BLaER1 treated with 17β-estradiol and CSF1 and Interleukin-3, amounts not matched to agents 10 nM and 100 nM (cell line): ENCODE results near the gene RETREG2.

ENCODE experiments used
- H3K27ac ChIP-seq, 11 experiments: shearing (Covaris generic); formaldehyde crosslinking; 2 replicates each; pipeline ENCODE4 v1.8.1; 2022
- H3K27me3 ChIP-seq, 11 experiments: shearing (Covaris generic); formaldehyde crosslinking; 2 replicates each; pipeline ENCODE4 v1.8.1; 2022
- H3K36me3 ChIP-seq, 11 experiments: shearing (Covaris generic); formaldehyde crosslinking; 2 replicates each; pipeline ENCODE4 v1.8.1; 2022
- H3K4me1 ChIP-seq, 10 experiments: shearing (Covaris generic); formaldehyde crosslinking; 2 replicates each; pipeline ENCODE4 v1.8.1; 2022
- H3K4me2 ChIP-seq, 11 experiments: shearing (Covaris generic); formaldehyde crosslinking; 2 replicates each; pipeline ENCODE4 v1.8.1; 2022
- H3K4me3 ChIP-seq, 10 experiments: shearing (Covaris generic); formaldehyde crosslinking; 2 replicates each; pipeline ENCODE4 v1.8.1; 2022
- H3K9ac ChIP-seq, 11 experiments: shearing (Covaris generic); formaldehyde crosslinking; 2 replicates each; pipeline ENCODE4 v1.8.1; 2022
- H3K9me3 ChIP-seq, 11 experiments: shearing (Covaris generic); formaldehyde crosslinking; replicated peaks in 1 of 11; 2 replicates each; pipeline ENCODE4 v1.8.1; 2022
- H4K20me1 ChIP-seq, 11 experiments: shearing (Covaris generic); formaldehyde crosslinking; 2 replicates each; pipeline ENCODE4 v1.8.1; 2022
- Cebpa-rat ChIP-seq, 11 experiments: shearing (Covaris generic); IDR thresholded peaks; 2 replicates each; pipeline ENCODE4 v1.8.1; 2022

RETREG2 gene

DNA sequence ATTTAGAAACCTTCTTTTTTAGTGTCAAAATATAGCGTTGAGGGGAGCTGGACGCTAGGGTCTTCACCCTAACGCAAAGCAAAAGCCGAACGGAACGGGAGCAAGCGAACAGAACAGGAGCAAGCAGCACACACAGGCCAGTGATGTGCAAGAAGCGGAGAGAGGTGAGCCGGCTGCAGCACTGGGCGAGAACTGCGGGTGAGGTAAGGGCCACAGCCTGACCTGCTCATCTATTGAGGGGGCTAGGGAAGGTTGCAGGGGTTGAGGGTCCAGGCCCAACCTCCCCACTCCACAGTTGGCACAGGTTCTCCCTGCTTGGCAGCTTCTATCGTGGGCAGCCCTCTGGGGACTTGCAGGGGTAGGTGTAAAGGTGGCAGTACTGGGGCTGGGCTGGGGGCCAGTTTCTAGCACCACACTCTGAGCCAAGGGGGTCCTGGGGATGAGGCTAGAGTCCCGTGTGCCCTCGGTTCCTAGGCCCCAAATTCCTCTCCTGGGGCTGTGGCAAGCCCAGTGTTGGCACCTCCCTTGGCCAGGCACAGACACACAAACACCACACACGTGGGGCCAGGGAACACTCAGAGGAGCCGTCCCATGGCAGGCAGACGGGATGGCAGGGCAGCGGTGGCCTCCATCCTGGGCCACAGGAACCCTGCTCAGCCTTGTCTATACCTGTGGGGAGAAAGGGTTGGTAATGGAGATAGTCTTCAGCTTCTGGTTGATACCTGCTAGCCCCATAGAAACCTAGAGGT lies 41.9 kb downstream of the RETREG2 start:
- H3K27me3 ChIP-seq, result no peaks in the 10 kb centered on the region
- TF ChIP-seq Cebpa-rat (IDR thresholded peaks at IDR 0.05), result no peak
- H3K4me3 ChIP-seq, result peak overlapping the region in 3 of 10 experiments; percentile 56 to 65 (median 61); a peak in 4 of 20 replicates
- peak overlapping the region; percentile 87 to 100 (median 98) for H3K4me2 ChIP-seq
- H3K36me3 ChIP-seq, result peaks cover 53 to 74% (median 60%) of the 10 kb centered on the region in 11 experiments
- H4K20me1 ChIP-seq, result peaks cover 5 to 69% (median 34%) of the 10 kb centered on the region in 11 experiments; a peak in 17 of 22 replicates
- no peaks in the 10 kb centered on the region for H3K9me3 ChIP-seq
- H3K27ac ChIP-seq, result peak overlapping the region in 2 of 11 experiments; percentile 69 to 85; a peak in 2 of 22 replicates
- peak overlapping the region in 9 of 11 experiments; percentile 42 to 89 (median 75); a peak in 14 of 22 replicates for H3K9ac ChIP-seq
- peaks cover 43 to 68% (median 56%) of the 10 kb centered on the region in 10 experiments for H3K4me1 ChIP-seq

DNA sequence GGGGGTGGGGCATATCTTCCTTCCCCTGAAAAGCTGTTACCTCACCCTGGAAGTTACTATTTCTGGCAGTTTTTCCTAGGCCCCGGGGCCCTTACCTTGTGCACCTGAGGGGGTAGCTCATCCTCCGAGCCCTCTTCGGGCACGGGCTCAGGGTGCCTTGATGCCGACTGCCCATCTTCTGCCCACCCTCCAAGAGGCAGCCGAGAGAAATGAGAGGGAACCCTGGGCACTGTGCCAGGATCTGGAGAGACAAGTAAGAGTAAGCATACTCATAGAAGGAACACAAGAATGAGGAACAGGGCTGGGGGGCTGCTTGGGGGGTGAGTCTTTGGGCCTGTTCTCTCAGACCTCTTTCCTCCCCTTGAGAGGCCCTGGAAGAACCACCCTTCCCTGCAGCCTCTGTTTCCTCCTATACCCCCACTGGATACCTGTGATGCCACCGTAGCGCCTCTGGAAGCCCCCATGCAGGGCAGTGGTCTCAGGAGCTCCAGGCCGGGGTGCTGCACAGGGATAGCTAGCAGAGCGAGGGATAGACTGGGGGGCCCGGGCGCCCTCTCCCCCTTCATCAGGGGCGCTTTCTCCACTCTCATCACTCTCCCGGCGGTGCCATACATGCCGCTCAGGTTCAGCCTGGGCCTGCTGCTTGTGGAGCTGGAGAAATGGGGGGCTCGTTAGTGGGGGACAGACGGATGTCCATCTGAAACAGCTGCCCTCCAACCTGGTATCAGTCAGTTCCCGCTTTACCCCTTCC lies 42.8 kb downstream of the RETREG2 start:
- H3K9me3 ChIP-seq, result no peaks in the 10 kb centered on the region

DNA sequence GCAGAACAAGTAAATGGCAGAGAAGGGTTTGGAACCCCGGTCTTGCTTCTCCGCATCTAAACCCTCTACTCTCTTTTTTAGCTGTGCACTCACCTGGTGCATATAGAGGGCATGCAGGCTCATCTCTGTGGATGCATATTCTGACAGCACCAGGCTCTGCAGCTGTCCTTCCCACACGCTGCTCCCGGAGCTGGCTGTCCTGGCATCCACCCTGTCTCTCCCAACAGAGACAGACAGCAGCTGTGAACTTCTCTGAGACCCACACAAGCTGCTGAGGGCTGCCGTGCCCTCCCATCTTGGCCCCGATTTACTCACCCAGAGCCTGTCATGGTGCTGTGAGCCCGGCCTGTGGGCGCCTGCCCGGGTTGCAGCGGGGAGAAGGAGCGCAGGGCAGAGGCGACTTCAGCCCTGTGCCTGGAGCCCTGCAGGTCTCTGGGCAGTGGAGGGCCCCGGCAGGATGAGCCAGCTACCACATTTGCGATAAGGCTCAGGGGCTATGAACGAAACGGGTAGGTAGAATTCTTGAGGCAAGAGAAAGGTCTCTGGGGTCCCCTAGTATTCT lies 44.0 kb downstream of the RETREG2 start:
- Histone ChIP-seq H4K20me1 (peaks cover 12 to 88% (median 46%) of the 10 kb centered on the region in 11 experiments; a peak in 16 of 22 replicates), H3K27ac (no peak overlapping the region), H3K9ac (peak overlapping the region in 1 of 11 experiments; percentile 47; a peak in 1 of 22 replicates), H3K4me1 (peaks cover 48 to 72% (median 64%) of the 10 kb centered on the region in 10 experiments), H3K9me3 (no peaks in the 10 kb centered on the region), H3K36me3 (peaks cover 57 to 77% (median 67%) of the 10 kb centered on the region in 11 experiments), H3K27me3 (no peaks in the 10 kb centered on the region), H3K4me3 (no peak overlapping the region), H3K4me2 (no peak overlapping the region)
- no peak for TF ChIP-seq Cebpa-rat (IDR thresholded peaks at IDR 0.05)

More for the DNA sequence above, 42.8 kb downstream of the RETREG2 start:
- peaks cover 55 to 71% (median 62%) of the 10 kb centered on the region in 11 experiments for H3K36me3 ChIP-seq
- H3K27ac ChIP-seq, result no peak overlapping the region
- peaks cover 12 to 78% (median 42%) of the 10 kb centered on the region in 11 experiments; a peak in 16 of 22 replicates for H4K20me1 ChIP-seq
- peaks cover 48 to 72% (median 64%) of the 10 kb centered on the region in 10 experiments for H3K4me1 ChIP-seq
- no peak for TF ChIP-seq Cebpa-rat (IDR thresholded peaks at IDR 0.05)
- no peaks in the 10 kb centered on the region for H3K27me3 ChIP-seq
- H3K4me2 ChIP-seq, result peak overlapping the region in 3 of 11 experiments; percentile 87 to 99 (median 98); a peak in 3 of 22 replicates
- peak overlapping the region in 1 of 11 experiments; percentile 8; a peak in 1 of 22 replicates for H3K9ac ChIP-seq
- H3K4me3 ChIP-seq, result no peak overlapping the region

DNA sequence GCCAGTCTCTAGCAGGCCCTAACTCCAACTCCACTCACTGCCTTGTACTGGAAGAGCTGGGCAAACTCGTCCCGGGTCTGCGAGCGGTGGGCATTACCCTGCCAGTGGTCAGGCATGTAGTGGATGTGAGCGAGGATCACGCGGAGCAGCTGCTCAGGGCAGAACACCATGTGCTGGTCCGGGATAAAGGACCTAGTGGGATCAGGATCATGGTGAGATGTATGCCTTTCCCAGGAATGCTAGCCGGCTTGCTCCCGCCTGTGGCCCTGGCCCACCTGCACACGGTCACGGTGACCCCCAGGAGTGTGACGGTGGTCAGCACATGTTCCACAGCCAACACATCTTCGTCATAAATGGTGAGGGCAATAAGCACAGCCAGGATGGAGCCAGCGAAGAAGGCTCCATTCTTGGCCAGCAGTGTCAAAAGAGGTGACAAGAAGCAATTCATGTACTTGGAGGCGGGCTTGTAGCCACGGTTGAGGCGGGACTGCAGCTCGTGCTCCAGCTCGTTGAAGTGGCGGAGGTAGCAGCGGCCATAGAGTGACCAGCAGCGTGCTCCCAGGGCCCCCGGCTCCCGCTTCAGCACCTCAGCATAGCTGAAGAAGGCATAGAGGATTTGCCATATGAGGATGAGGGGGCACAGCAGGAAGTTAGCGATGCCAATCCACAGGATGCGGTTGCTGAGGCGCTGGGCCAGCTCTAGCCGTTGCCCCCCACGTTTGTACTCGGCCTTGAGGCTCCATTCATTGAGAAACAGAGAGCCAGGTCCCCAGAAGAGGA lies 45.9 kb downstream of the RETREG2 start:
- H4K20me1 ChIP-seq, result peaks cover 25 to 93% (median 66%) of the 10 kb centered on the region in 11 experiments; a peak in 19 of 22 replicates
- H3K4me1 ChIP-seq, result peaks cover 50 to 71% (median 61%) of the 10 kb centered on the region in 10 experiments
- no peak overlapping the region; a peak in 1 of 22 replicates for H3K27ac ChIP-seq
- H3K9me3 ChIP-seq, result no peaks in the 10 kb centered on the region
- no peaks in the 10 kb centered on the region for H3K27me3 ChIP-seq
- H3K36me3 ChIP-seq, result peaks cover 57 to 85% (median 70%) of the 10 kb centered on the region in 11 experiments
- H3K4me2 ChIP-seq, result peak overlapping the region in 4 of 11 experiments; percentile 90 to 99 (median 98); a peak in 1 of 22 replicates
- H3K9ac ChIP-seq, result no peak overlapping the region
- TF ChIP-seq Cebpa-rat (IDR thresholded peaks at IDR 0.05), result no peak
- no peak overlapping the region for H3K4me3 ChIP-seq

DNA sequence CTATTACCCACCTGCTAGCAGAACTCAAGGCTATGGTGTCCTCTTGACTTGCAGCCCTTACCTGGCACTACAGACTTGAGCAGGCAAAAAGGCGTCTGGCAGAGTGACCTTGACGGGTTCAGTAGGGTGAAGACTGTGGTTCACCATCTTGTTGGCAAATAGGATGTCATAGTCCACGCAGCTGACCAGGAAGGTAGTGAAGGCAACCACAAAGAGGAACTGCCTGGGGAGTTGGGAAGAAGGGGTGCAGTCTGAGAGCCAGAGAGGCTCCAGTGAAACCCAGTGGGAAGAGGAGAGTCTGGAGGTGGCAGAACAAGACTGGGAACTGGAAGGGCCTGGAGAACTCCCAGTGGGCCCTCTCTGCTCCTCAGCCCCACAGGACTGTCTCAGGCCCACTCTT lies 47.3 kb downstream of the RETREG2 start:
- Histone ChIP-seq H3K9ac (peak overlapping the region in 10 of 11 experiments; percentile 6 to 52 (median 38); a peak in 14 of 22 replicates), H3K9me3 (no peaks in the 10 kb centered on the region), H3K27me3 (no peaks in the 10 kb centered on the region), H3K4me3 (peak overlapping the region in 4 of 10 experiments; percentile 0 to 35 (median 12); a peak in 4 of 20 replicates), H3K27ac (peak overlapping the region in 10 of 11 experiments; percentile 28 to 70 (median 50); a peak in 18 of 22 replicates), H3K4me1 (peaks cover 43 to 57% (median 49%) of the 10 kb centered on the region in 10 experiments), H3K4me2 (peak overlapping the region; percentile 90 to 100 (median 98)), H4K20me1 (peaks cover 25 to 80% (median 55%) of the 10 kb centered on the region in 11 experiments; a peak in 19 of 22 replicates), H3K36me3 (peaks cover 47 to 74% (median 60%) of the 10 kb centered on the region in 11 experiments)
- no peak for TF ChIP-seq Cebpa-rat (IDR thresholded peaks at IDR 0.05)

DNA sequence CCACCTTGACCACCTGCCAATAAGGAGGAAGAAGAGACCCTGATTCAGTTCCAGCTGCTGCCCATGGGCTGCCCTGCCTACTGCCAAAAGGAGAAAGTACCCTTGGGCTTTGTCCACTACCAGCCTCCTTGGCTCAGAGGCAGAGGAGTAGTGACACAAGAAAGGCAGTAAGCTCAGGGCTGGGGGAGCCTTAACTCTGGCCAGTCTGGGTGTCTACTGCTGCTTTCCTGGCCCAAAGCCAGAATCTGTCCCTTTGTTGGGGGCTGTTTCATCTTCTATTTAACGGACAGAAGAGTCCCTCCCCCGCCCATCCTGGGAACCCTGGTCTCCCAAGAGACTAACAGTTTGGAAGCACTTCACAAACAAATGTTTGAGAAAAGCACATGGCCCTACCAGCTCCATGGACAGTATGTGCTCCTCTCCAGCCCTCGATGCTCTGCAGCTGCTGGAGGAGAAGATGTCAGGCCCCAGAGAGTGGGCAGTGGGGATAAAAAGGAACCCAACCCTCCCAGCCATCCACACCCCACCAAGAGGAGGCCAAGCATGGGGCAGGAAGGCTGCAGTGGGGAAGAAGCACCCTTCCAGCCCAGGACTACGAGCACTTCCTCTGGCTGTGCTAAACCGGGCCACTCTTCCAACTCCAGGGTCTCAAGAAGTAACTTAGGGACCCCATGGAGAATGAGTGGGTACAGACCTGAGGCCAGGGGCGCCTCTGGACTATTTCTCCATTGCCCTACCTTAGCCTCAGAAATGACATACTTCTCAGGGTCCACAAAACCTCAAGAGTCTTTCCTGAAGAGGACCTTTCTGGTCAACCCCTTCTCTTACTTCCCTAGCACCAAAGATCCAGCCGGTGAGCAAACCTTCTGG lies 50.2 kb downstream of the RETREG2 start:
- Histone ChIP-seq H3K9me3 (no peaks in the 10 kb centered on the region), H3K27me3 (no peaks in the 10 kb centered on the region), H3K9ac (peak overlapping the region; percentile 89 to 96 (median 93)), H4K20me1 (peaks cover 14 to 55% (median 45%) of the 10 kb centered on the region in 11 experiments; a peak in 17 of 22 replicates), H3K4me2 (peak overlapping the region; percentile 90 to 100 (median 98)), H3K27ac (peak overlapping the region; percentile 82 to 94 (median 88)), H3K4me1 (peaks cover 53 to 64% (median 60%) of the 10 kb centered on the region in 10 experiments), H3K36me3 (peaks cover 37 to 65% (median 48%) of the 10 kb centered on the region in 11 experiments), H3K4me3 (peak overlapping the region; percentile 78 to 96 (median 84))
- TF ChIP-seq Cebpa-rat (IDR thresholded peaks at IDR 0.05), result no peak

DNA sequence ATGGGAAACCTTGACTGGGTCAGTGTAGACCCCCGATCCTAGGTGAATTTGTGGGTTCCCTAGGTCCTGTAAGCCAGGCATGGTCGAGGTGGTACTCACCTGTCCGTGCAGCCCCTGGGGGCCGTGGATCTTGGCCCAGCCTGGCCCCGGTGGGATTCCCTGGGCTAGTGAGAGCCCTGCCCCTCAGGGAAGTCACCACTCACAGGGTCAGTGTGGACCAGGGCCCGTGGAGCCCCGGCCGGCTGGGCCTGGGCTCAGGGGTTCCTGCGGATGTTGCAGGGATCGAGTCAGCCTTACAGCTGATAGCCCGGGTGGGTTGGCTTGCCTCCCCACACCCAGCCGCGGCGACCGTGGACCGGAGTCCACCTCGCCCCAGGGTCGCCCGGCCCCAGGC lies 50.8 kb downstream of the RETREG2 start:
- Histone ChIP-seq H3K4me2 (peak overlapping the region; percentile 90 to 100 (median 98)), H4K20me1 (peaks cover 14 to 51% (median 39%) of the 10 kb centered on the region in 11 experiments; a peak in 17 of 22 replicates), H3K4me3 (peak overlapping the region; percentile 78 to 96 (median 84)), H3K27me3 (no peaks in the 10 kb centered on the region), H3K36me3 (peaks cover 37 to 65% (median 48%) of the 10 kb centered on the region in 11 experiments), H3K9me3 (no peaks in the 10 kb centered on the region), H3K4me1 (peaks cover 53 to 64% (median 60%) of the 10 kb centered on the region in 10 experiments), H3K27ac (peak overlapping the region; percentile 82 to 94 (median 88)), H3K9ac (peak overlapping the region; percentile 89 to 96 (median 93))
- TF ChIP-seq Cebpa-rat (IDR thresholded peaks at IDR 0.05), result no peak
